MM.1S (cell line): ENCODE measurements around the gene MTFR2.

ENCODE experiments used
- DNase-seq: peaks from one replicate; pipeline ENCODE4 v3.0.0-alpha.2; 2015
- H2AFZ ChIP-seq: fragments of 300-600 bp; sonication (generic); 2 replicates; pipeline ENCODE4 v1.6.0; 2016; ENCODE audit warnings: antibody characterized with exemption, low read length
- H3F3A ChIP-seq: fragments of 300-600 bp; sonication (generic); 2 replicates; pipeline ENCODE4 v1.6.1; 2016; ENCODE audit warnings: mild to moderate bottlenecking, antibody characterized with exemption, low read length, moderate library complexity, mixed read lengths; ENCODE audit not compliant: insufficient read depth
- H3K27ac ChIP-seq: fragments of 300-600 bp; sonication (generic); 2 replicates; pipeline ENCODE4 v1.5.1; 2016; ENCODE audit warnings: mild to moderate bottlenecking, low read length
- H3K27me3 ChIP-seq: fragments of 300-600 bp; sonication (generic); replicated peaks from 2 replicates; pipeline ENCODE4 v1.6.0; 2016; ENCODE audit warnings: low read length; ENCODE audit not compliant: insufficient read depth
- H3K36me3 ChIP-seq: fragments of 300-600 bp; sonication (generic); replicated peaks from 2 replicates; pipeline ENCODE4 v1.6.1; 2016; ENCODE audit warnings: mild to moderate bottlenecking, low read length, mixed read lengths; ENCODE audit not compliant: insufficient read depth
- H3K4me1 ChIP-seq: fragments of 300-600 bp; sonication (generic); 2 replicates; pipeline ENCODE4 v1.6.1; 2016; ENCODE audit warnings: low read length, mixed read lengths
- H3K4me2 ChIP-seq: fragments of 300-600 bp; sonication (generic); 2 replicates; pipeline ENCODE4 v1.6.0; 2016; ENCODE audit warnings: low read depth, low read length
- H3K4me3 ChIP-seq: fragments of 300-600 bp; sonication (generic); 2 replicates; pipeline ENCODE4 v1.5.1; 2016; ENCODE audit warnings: low read length, mixed read lengths
- H3K79me2 ChIP-seq: fragments of 300-600 bp; sonication (generic); 2 replicates; pipeline ENCODE4 v1.6.1; 2016; ENCODE audit warnings: mixed run types, low read length, mixed read lengths
- H3K9ac ChIP-seq: fragments of 300-600 bp; sonication (generic); 2 replicates; pipeline ENCODE4 v1.6.1; 2016; ENCODE audit warnings: low read length, mixed read lengths
- H3K9me2 ChIP-seq: fragments of 300-600 bp; sonication (generic); replicated peaks from 2 replicates; pipeline ENCODE4 v1.6.1; 2016; ENCODE audit warnings: mild to moderate bottlenecking, low read length, mixed read lengths; ENCODE audit not compliant: insufficient read depth
- H3K9me3 ChIP-seq: fragments of 300-600 bp; sonication (generic); replicated peaks from 2 replicates; pipeline ENCODE4 v1.6.1; 2016; ENCODE audit warnings: mild to moderate bottlenecking, low read length, mixed read lengths; ENCODE audit not compliant: insufficient read depth
- H4K20me1 ChIP-seq: fragments of 300-600 bp; sonication (generic); 2 replicates; pipeline ENCODE4 v1.6.1; 2016; ENCODE audit warnings: mild to moderate bottlenecking, low read length, moderate library complexity, mixed read lengths; ENCODE audit not compliant: insufficient read depth
- EZH2 ChIP-seq: fragments of 300-600 bp; sonication (generic); optimal IDR thresholded peaks from 2 replicates; pipeline ENCODE3; 2017; ENCODE audit warnings: low read depth, mild to moderate bottlenecking, antibody characterized with exemption, low read length, mixed read lengths
- EZH2phosphoT487 ChIP-seq: fragments of 300-600 bp; sonication (generic); IDR thresholded peaks from 2 replicates; pipeline ENCODE4 v1.6.1; 2018; ENCODE audit warnings: antibody characterized with exemption, low read length
- TF ChIP-seq, protein P1 (sequence below): fragments of 300-600 bp; sonication (generic); IDR thresholded peaks from 2 replicates; pipeline ENCODE4 v1.5.1; 2016; ENCODE audit warnings: antibody characterized with exemption, low read length, mixed read lengths

The MTFR2 gene

DNA sequence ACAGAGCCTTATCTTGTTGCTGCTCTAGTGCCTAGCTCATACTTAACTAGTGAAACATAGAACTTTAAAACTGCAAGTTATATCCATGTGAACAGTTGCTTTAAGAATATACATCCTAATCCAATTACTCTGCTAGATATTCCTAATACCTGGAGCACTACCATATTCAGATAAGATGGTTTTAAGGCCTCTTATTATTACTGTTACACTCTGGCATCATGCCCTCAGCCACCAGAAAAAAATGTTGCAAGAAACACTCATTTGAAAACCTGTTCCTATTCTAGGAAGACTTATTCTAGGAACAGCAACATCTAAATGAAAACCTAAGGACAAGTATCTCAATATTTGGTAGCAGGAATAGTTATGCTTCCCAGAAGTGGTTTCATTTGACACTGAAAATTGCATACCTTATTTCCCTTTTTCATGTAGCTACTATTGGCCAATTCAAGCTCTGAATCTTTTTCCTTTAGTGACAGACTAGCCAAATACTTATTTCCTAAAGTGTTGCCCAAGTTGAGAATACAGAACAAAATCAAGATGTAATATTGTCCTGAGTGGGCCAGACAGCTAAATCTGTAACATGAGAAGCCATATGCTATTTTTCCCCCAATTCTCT lies 4.8 kb upstream of the MTFR2 start:
- no peak overlapping the region for H3K4me2 ChIP-seq
- no peak overlapping the region for H2AFZ ChIP-seq
- H3K4me3 ChIP-seq, result no peak overlapping the region
- H3K9me3 ChIP-seq, result no peaks in the 10 kb centered on the region
- peaks cover 1% of the 10 kb centered on the region for H3K79me2 ChIP-seq
- no peak for DNase-seq
- no peaks in the 10 kb centered on the region for H3K27me3 ChIP-seq
- no peaks in the 10 kb centered on the region for H3K4me1 ChIP-seq
- H3K27ac ChIP-seq, result no peak overlapping the region
- TF ChIP-seq, protein P1, sequence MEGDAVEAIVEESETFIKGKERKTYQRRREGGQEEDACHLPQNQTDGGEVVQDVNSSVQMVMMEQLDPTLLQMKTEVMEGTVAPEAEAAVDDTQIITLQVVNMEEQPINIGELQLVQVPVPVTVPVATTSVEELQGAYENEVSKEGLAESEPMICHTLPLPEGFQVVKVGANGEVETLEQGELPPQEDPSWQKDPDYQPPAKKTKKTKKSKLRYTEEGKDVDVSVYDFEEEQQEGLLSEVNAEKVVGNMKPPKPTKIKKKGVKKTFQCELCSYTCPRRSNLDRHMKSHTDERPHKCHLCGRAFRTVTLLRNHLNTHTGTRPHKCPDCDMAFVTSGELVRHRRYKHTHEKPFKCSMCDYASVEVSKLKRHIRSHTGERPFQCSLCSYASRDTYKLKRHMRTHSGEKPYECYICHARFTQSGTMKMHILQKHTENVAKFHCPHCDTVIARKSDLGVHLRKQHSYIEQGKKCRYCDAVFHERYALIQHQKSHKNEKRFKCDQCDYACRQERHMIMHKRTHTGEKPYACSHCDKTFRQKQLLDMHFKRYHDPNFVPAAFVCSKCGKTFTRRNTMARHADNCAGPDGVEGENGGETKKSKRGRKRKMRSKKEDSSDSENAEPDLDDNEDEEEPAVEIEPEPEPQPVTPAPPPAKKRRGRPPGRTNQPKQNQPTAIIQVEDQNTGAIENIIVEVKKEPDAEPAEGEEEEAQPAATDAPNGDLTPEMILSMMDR, result no peak
- TF ChIP-seq EZH2phosphoT487 (no peak), EZH2 (no peak)
- H4K20me1 ChIP-seq, result no peaks in the 10 kb centered on the region
- 0 out of 2 replicates have a peak, but pooled peaks cover 13% of the 10 kb centered on the region for H3K36me3 ChIP-seq
- H3K9ac ChIP-seq, result no peak overlapping the region
- H3F3A ChIP-seq, result peaks cover 17% of the 10 kb centered on the region
- no peaks in the 10 kb centered on the region for H3K9me2 ChIP-seq

DNA sequence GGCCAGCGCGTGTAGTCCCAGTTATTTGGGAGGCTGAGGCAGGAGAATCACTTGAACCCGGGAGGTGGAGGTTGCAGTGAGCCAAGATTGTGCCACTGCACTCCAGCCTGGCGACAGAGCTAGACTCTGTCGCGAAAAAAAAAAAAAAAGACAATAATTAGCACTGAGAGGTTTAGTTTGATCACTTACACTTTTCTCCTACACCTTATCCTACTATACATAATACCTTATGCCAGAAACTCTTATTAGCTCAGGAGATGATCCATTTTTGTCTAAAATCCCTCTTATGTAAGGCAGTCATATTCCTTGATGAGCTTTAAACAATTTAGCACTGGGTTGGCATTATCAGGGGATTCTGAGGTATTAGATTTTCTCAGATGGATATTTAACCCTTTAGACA lies 3.6 kb upstream of the MTFR2 start:
- H3K27me3 ChIP-seq, result no peaks in the 10 kb centered on the region
- H4K20me1 ChIP-seq, result no peaks in the 10 kb centered on the region
- no peak overlapping the region for H3K9ac ChIP-seq
- no peaks in the 10 kb centered on the region for H3K9me2 ChIP-seq
- no peak overlapping the region for H3K27ac ChIP-seq
- no peak overlapping the region for H2AFZ ChIP-seq
- H3K4me2 ChIP-seq, result no peak overlapping the region
- H3K36me3 ChIP-seq, result 0 out of 2 replicates have a peak, but pooled peaks cover 10% of the 10 kb centered on the region
- peaks cover 5% of the 10 kb centered on the region; the same call in 1 of the 2 replicates for H3K4me1 ChIP-seq
- peaks cover 13% of the 10 kb centered on the region for H3K79me2 ChIP-seq
- no peak overlapping the region for H3K4me3 ChIP-seq
- TF ChIP-seq, protein P1, result no peak
- TF ChIP-seq EZH2phosphoT487 (no peak), EZH2 (no peak)
- no peaks in the 10 kb centered on the region for H3K9me3 ChIP-seq
- H3F3A ChIP-seq, result peaks cover 17% of the 10 kb centered on the region
- DNase-seq, result no peak

DNA sequence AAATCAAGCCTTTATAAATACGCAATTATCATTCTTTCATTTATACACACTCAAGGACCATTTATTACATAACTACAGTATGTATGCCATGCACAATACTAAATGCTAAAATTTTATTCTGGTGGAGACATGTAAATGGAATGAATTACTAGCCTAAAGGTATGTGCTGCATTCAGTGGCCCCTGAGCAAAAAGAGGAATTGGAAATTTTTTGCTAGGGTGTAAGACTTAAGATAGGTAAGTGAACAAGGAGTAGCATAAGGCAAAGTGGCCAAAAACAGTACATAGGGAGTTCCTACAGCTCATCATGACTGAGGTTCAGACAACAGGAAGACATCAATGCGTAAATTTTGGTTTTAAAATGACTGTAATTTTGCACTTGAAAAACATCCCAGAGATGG lies 2.3 kb upstream of the MTFR2 start:
- Histone ChIP-seq H3K27me3 (no peaks in the 10 kb centered on the region), H3K9me3 (no peaks in the 10 kb centered on the region), H3K4me2 (no peak overlapping the region), H3K4me3 (no peak overlapping the region), H3F3A (peaks cover 17% of the 10 kb centered on the region), H2AFZ (no peak overlapping the region), H3K36me3 (0 out of 2 replicates have a peak, but pooled peaks cover 4% of the 10 kb centered on the region), H3K27ac (no peak overlapping the region), H4K20me1 (no peaks in the 10 kb centered on the region), H3K9ac (no peak overlapping the region), H3K4me1 (peaks cover 5% of the 10 kb centered on the region; the same call in 1 of the 2 replicates), H3K9me2 (no peaks in the 10 kb centered on the region), H3K79me2 (peaks cover 23% of the 10 kb centered on the region)
- DNase-seq, result no peak
- TF ChIP-seq EZH2 (no peak), EZH2phosphoT487 (no peak)
- TF ChIP-seq, protein P1, result no peak
